Stimulated activated CD8-positive, alpha-beta memory T cell treated with anti-CD3 and anti-CD28 coated beads, Interleukin-2, amount 100 ng/mL, for 1 hour (primary cell): ENCODE results near the gene HYOU1.
"Not testable (repeated sequence)": the region's sequence is repeated elsewhere in the genome, so short reads cannot be mapped to it uniquely, and the experiment has no call there.

ENCODE experiments used
- DNase-seq, 2 donors: peaks; one replicate each; pipeline ENCODE4 v3.0.0-alpha.2; 2020; ENCODE audit warnings: low read depth in 2 of 2

Gene HYOU1

GRCh38 chr11:119085437-119085847, 28.4 kb upstream of the HYOU1 start:
- no peak for DNase-seq

- peak; percentile 73 to 83 for DNase-seq
Measured at GRCh38 chr11:119084663-119085436, 27.8 kb upstream of the HYOU1 start, which contains the start of gene HMBS. Gene HMBS, plus strand, starts transcription at chr11:119084881. Its CDS starts 153 bp downstream, at chr11:119085034.

- no peak for DNase-seq
Measured at GRCh38 chr11:119081682-119082260, 24.8 kb upstream of the HYOU1 start.

GRCh38 chr11:119078675-119079420, 21.8 kb upstream of the HYOU1 start:
- no peak for DNase-seq

GRCh38 chr11:119077839-119078238, 20.8 kb upstream of the HYOU1 start:
- no peak for DNase-seq

GRCh38 chr11:119067371-119068222, 10.6 kb upstream of the HYOU1 start, which contains the start of gene VPS11:
Gene VPS11, plus strand, starts transcription at chr11:119067818. Its CDS starts 6 bp downstream, at chr11:119067824.
- DNase-seq = peak; percentile 95 to 98

- peak in 1 of 2 donors; percentile 10 for DNase-seq
Measured at GRCh38 chr11:119065369-119065768, 8.4 kb upstream of the HYOU1 start.

GRCh38 chr11:119062779-119063178, 5.8 kb upstream of the HYOU1 start:
- no peak for DNase-seq

GRCh38 chr11:119061256-119061655, 4.3 kb upstream of the HYOU1 start:
- no peak for DNase-seq

- DNase-seq = not testable (repeated sequence)
Measured at GRCh38 chr11:119059128-119059527, 2.1 kb upstream of the HYOU1 start.

GRCh38 chr11:119056421-119056999, 495 bp downstream of the HYOU1 start:
- DNase-seq = peak in 1 of 2 donors; percentile 28

GRCh38 chr11:119055901-119056300, 1.1 kb downstream of the HYOU1 start:
- DNase-seq = no peak

- DNase-seq = no peak
Measured at GRCh38 chr11:119054418-119054817, 2.6 kb downstream of the HYOU1 start.

GRCh38 chr11:119052163-119052814, 4.7 kb downstream of the HYOU1 start:
- DNase-seq = no peak

GRCh38 chr11:119051440-119052162, 5.4 kb downstream of the HYOU1 start:
- DNase-seq = no peak

- DNase-seq = no peak
Measured at GRCh38 chr11:119049081-119049480, 7.9 kb downstream of the HYOU1 start.

- no peak for DNase-seq
Measured at GRCh38 chr11:119048644-119049043, 8.4 kb downstream of the HYOU1 start.

- DNase-seq = no peak
Measured at GRCh38 chr11:119047205-119047604, 9.8 kb downstream of the HYOU1 start.

GRCh38 chr11:119046489-119046888, 10.5 kb downstream of the HYOU1 start:
- DNase-seq = no peak

GRCh38 chr11:119044708-119045107, 12.3 kb downstream of the HYOU1 start:
- DNase-seq = no peak
